MM.1S (cell line): Measurements from ENCODE around the gene C14orf93.

Experiments
- DNase-seq: peaks from one replicate; pipeline ENCODE4 v3.0.0-alpha.2; 2015
- H2AFZ ChIP-seq: fragments of 300-600 bp; sonication (generic); 2 replicates; pipeline ENCODE4 v1.6.0; 2016; ENCODE audit warnings: antibody characterized with exemption, low read length
- H3F3A ChIP-seq: fragments of 300-600 bp; sonication (generic); 2 replicates; pipeline ENCODE4 v1.6.1; 2016; ENCODE audit warnings: mild to moderate bottlenecking, antibody characterized with exemption, low read length, moderate library complexity, mixed read lengths; ENCODE audit not compliant: insufficient read depth
- H3K27ac ChIP-seq: fragments of 300-600 bp; sonication (generic); 2 replicates; pipeline ENCODE4 v1.5.1; 2016; ENCODE audit warnings: mild to moderate bottlenecking, low read length
- H3K27me3 ChIP-seq: fragments of 300-600 bp; sonication (generic); replicated peaks from 2 replicates; pipeline ENCODE4 v1.6.0; 2016; ENCODE audit warnings: low read length; ENCODE audit not compliant: insufficient read depth
- H3K36me3 ChIP-seq: fragments of 300-600 bp; sonication (generic); replicated peaks from 2 replicates; pipeline ENCODE4 v1.6.1; 2016; ENCODE audit warnings: mild to moderate bottlenecking, low read length, mixed read lengths; ENCODE audit not compliant: insufficient read depth
- H3K4me1 ChIP-seq: fragments of 300-600 bp; sonication (generic); 2 replicates; pipeline ENCODE4 v1.6.1; 2016; ENCODE audit warnings: low read length, mixed read lengths
- H3K4me2 ChIP-seq: fragments of 300-600 bp; sonication (generic); 2 replicates; pipeline ENCODE4 v1.6.0; 2016; ENCODE audit warnings: low read depth, low read length
- H3K4me3 ChIP-seq: fragments of 300-600 bp; sonication (generic); 2 replicates; pipeline ENCODE4 v1.5.1; 2016; ENCODE audit warnings: low read length, mixed read lengths
- H3K79me2 ChIP-seq: fragments of 300-600 bp; sonication (generic); 2 replicates; pipeline ENCODE4 v1.6.1; 2016; ENCODE audit warnings: mixed run types, low read length, mixed read lengths
- H3K9ac ChIP-seq: fragments of 300-600 bp; sonication (generic); 2 replicates; pipeline ENCODE4 v1.6.1; 2016; ENCODE audit warnings: low read length, mixed read lengths
- H3K9me2 ChIP-seq: fragments of 300-600 bp; sonication (generic); replicated peaks from 2 replicates; pipeline ENCODE4 v1.6.1; 2016; ENCODE audit warnings: mild to moderate bottlenecking, low read length, mixed read lengths; ENCODE audit not compliant: insufficient read depth
- H3K9me3 ChIP-seq: fragments of 300-600 bp; sonication (generic); replicated peaks from 2 replicates; pipeline ENCODE4 v1.6.1; 2016; ENCODE audit warnings: mild to moderate bottlenecking, low read length, mixed read lengths; ENCODE audit not compliant: insufficient read depth
- H4K20me1 ChIP-seq: fragments of 300-600 bp; sonication (generic); 2 replicates; pipeline ENCODE4 v1.6.1; 2016; ENCODE audit warnings: mild to moderate bottlenecking, low read length, moderate library complexity, mixed read lengths; ENCODE audit not compliant: insufficient read depth
- CTCF ChIP-seq: fragments of 300-600 bp; sonication (generic); IDR thresholded peaks from 2 replicates; pipeline ENCODE4 v1.5.1; 2016; ENCODE audit warnings: antibody characterized with exemption, low read length, mixed read lengths
- EZH2 ChIP-seq: fragments of 300-600 bp; sonication (generic); optimal IDR thresholded peaks from 2 replicates; pipeline ENCODE3; 2017; ENCODE audit warnings: low read depth, mild to moderate bottlenecking, antibody characterized with exemption, low read length, mixed read lengths
- EZH2phosphoT487 ChIP-seq: fragments of 300-600 bp; sonication (generic); IDR thresholded peaks from 2 replicates; pipeline ENCODE4 v1.6.1; 2018; ENCODE audit warnings: antibody characterized with exemption, low read length

Gene C14orf93

GRCh38 chr14:22939684-22940083 is 70.3 kb downstream of the C14orf93 start:
- H3K27me3 ChIP-seq, result no peaks in the 10 kb centered on the region
- H2AFZ ChIP-seq, result no peak overlapping the region
- H4K20me1 ChIP-seq, result no peaks in the 10 kb centered on the region
- no peak overlapping the region for H3K4me3 ChIP-seq
- H3K36me3 ChIP-seq, result no peaks in the 10 kb centered on the region
- no peaks in the 10 kb centered on the region for H3K9me2 ChIP-seq
- H3F3A ChIP-seq, result no peaks in the 10 kb centered on the region
- H3K9me3 ChIP-seq, result no peaks in the 10 kb centered on the region
- DNase-seq, result no peak
- no peak overlapping the region for H3K27ac ChIP-seq
- no peak for TF ChIP-seq EZH2
- TF ChIP-seq CTCF, result no peak
- no peak for TF ChIP-seq EZH2phosphoT487
- H3K79me2 ChIP-seq, result no peaks in the 10 kb centered on the region
- no peaks in the 10 kb centered on the region for H3K4me1 ChIP-seq
- no peak overlapping the region for H3K9ac ChIP-seq
- no peak overlapping the region for H3K4me2 ChIP-seq
